Measurements from ENCODE around the gene DESI2. TPM values are rescaled to one million over a fixed set of nuclear protein-coding genes. Genes with fewer than 3 reads are reported as not detected.
"Not testable (repeated sequence)": the region's sequence is repeated elsewhere in the genome, so short reads cannot be mapped to it uniquely, and the experiment has no call there.

DESI2 gene
- total RNA-seq, 1 donor from 2014 or later = 49.2 TPM

DNA sequence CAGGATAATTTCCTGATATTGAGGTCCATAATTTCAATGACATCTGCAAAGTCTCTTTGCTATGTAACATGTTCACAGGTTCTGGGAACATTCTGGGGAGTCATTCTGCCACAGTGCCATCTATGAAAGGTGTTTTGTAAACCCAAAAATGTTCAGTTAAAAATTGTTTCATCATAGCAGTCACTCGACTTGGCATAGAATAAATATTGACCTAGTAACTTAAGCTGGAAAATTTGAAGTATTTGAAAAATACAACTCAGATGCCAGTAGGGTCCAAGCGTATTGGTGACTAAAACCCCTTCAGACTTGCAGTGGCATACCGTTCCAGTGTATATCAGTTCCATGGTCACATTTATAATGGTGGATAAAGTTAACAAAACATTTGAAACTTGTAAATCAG lies 6.8 kb downstream of the DESI2 start:
- Histone ChIP-seq H3K27me3 (ENCODE audit: insufficient read depth, low read length) (no peaks in the 10 kb centered on the region), H4K20me1 (ENCODE audit: insufficient read depth, low read length) (peaks cover 58% of the 10 kb centered on the region), H3K4me3 (ENCODE audit: insufficient read depth, low read depth, low read length) (no peak overlapping the region), H3K79me2 (ENCODE audit: insufficient read depth, low read length) (peaks cover 89% of the 10 kb centered on the region), H3K9ac (ENCODE audit: low read length) (no peak overlapping the region), H3K36me3 (ENCODE audit: insufficient read depth, low read length) (peaks cover 7% of the 10 kb centered on the region), H3K27ac (ENCODE audit: low read depth, low read length) (no peak overlapping the region), H3K9me3 (ENCODE audit: insufficient read depth, low read depth, low read length) (no peaks in the 10 kb centered on the region), H3K4me1 (ENCODE audit: insufficient read depth, low read length) (peaks cover 6% of the 10 kb centered on the region), H2AFZ (ENCODE audit: low read depth, low read length) (no peak overlapping the region), H3K4me2 (ENCODE audit: low read length) (no peak overlapping the region)
- peaks cover 10% of the 10 kb centered on the region for H3K36me3 Mint-ChIP-seq (ENCODE audit: low read depth, unreplicated experiment)
- no peak for TF ChIP-seq CTCF (IDR thresholded peaks at IDR 0.05; ENCODE audit: insufficient read depth, low read depth, low read length)
- no peak for TF ChIP-seq EZH2 (IDR thresholded peaks at IDR 0.05; ENCODE audit: insufficient read depth, low read length)
- H3K4me1 Mint-ChIP-seq (ENCODE audit: low read depth, unreplicated experiment) = peaks cover 13% of the 10 kb centered on the region
- H3K27ac Mint-ChIP-seq (ENCODE audit: unreplicated experiment) = no peak overlapping the region
- H3K27me3 Mint-ChIP-seq (ENCODE audit: low read depth, unreplicated experiment) = no peaks in the 10 kb centered on the region
- no peak for DNase-seq (ENCODE audit: low read depth)
- H3K4me3 Mint-ChIP-seq (ENCODE audit: unreplicated experiment) = no peak overlapping the region
- no peak for FAIRE-seq
- no peaks in the 10 kb centered on the region for H3K9me3 Mint-ChIP-seq (ENCODE audit: unreplicated experiment)

GRCh38 chr1:244660595-244660994 lies 7.7 kb downstream of the DESI2 start:
- Histone ChIP-seq H3K27me3 (ENCODE audit: insufficient read depth, low read length) (no peaks in the 10 kb centered on the region), H3K4me1 (ENCODE audit: insufficient read depth, low read length) (peaks cover 7% of the 10 kb centered on the region), H3K9me3 (ENCODE audit: insufficient read depth, low read depth, low read length) (no peaks in the 10 kb centered on the region), H3K9ac (ENCODE audit: low read length) (no peak overlapping the region), H2AFZ (ENCODE audit: low read depth, low read length) (no peak overlapping the region), H3K27ac (ENCODE audit: low read depth, low read length) (no peak overlapping the region), H3K4me2 (ENCODE audit: low read length) (no peak overlapping the region), H3K79me2 (ENCODE audit: insufficient read depth, low read length) (peaks cover 89% of the 10 kb centered on the region), H4K20me1 (ENCODE audit: insufficient read depth, low read length) (peaks cover 58% of the 10 kb centered on the region), H3K4me3 (ENCODE audit: insufficient read depth, low read depth, low read length) (no peak overlapping the region), H3K36me3 (ENCODE audit: insufficient read depth, low read length) (peaks cover 7% of the 10 kb centered on the region)
- FAIRE-seq (no peak), DNase-seq (ENCODE audit: low read depth) (no peak)
- Mint-ChIP-seq H3K4me3 (ENCODE audit: unreplicated experiment) (no peak overlapping the region), H3K9me3 (ENCODE audit: unreplicated experiment) (no peaks in the 10 kb centered on the region), H3K36me3 (ENCODE audit: low read depth, unreplicated experiment) (peaks cover 10% of the 10 kb centered on the region), H3K27ac (ENCODE audit: unreplicated experiment) (no peak overlapping the region), H3K4me1 (ENCODE audit: low read depth, unreplicated experiment) (peaks cover 13% of the 10 kb centered on the region), H3K27me3 (ENCODE audit: low read depth, unreplicated experiment) (no peaks in the 10 kb centered on the region)
- TF ChIP-seq CTCF (IDR thresholded peaks at IDR 0.05; ENCODE audit: insufficient read depth, low read depth, low read length) = no peak
- TF ChIP-seq EZH2 (IDR thresholded peaks at IDR 0.05; ENCODE audit: insufficient read depth, low read length) = no peak

GRCh38 chr1:244661569-244662312 lies 8.8 kb downstream of the DESI2 start:
- H3K4me3 ChIP-seq (ENCODE audit: insufficient read depth, low read depth, low read length); H3K36me3 ChIP-seq (ENCODE audit: insufficient read depth, low read length); H2AFZ ChIP-seq (ENCODE audit: low read depth, low read length); H3K27ac ChIP-seq (ENCODE audit: low read depth, low read length); H3K9ac ChIP-seq (ENCODE audit: low read length); H3K4me2 ChIP-seq (ENCODE audit: low read length); H3K4me3 Mint-ChIP-seq (ENCODE audit: unreplicated experiment); H3K9me3 Mint-ChIP-seq (ENCODE audit: unreplicated experiment); H3K4me1 Mint-ChIP-seq (ENCODE audit: low read depth, unreplicated experiment); FAIRE-seq; H3K27me3 ChIP-seq (ENCODE audit: insufficient read depth, low read length); DNase-seq (ENCODE audit: low read depth); H3K9me3 ChIP-seq (ENCODE audit: insufficient read depth, low read depth, low read length); H3K27ac Mint-ChIP-seq (ENCODE audit: unreplicated experiment); H3K27me3 Mint-ChIP-seq (ENCODE audit: low read depth, unreplicated experiment); H3K4me1 ChIP-seq (ENCODE audit: insufficient read depth, low read length): not testable (repeated sequence)
- Histone ChIP-seq H4K20me1 (ENCODE audit: insufficient read depth, low read length) (peaks cover 59% of the 10 kb centered on the region), H3K79me2 (ENCODE audit: insufficient read depth, low read length) (peaks cover 89% of the 10 kb centered on the region)
- H3K36me3 Mint-ChIP-seq (ENCODE audit: low read depth, unreplicated experiment) = peaks cover 10% of the 10 kb centered on the region
